BJ (cell line): ENCODE data around the gene MTURN. TPM values are rescaled to one million over a fixed set of nuclear protein-coding genes. Genes with fewer than 3 reads are reported as not detected.

Experiments
- CTCF ChIA-PET: fragments of 350-600 bp; formaldehyde crosslinking; extraction: SDS; loops from one replicate; lab custom pipeline; 2021; ENCODE audit warnings: antibody characterized with exemption, inconsistent platforms; lab: Yijun Ruan, JAX
- POLR2A ChIA-PET: fragments of 300-600 bp; sonication (Branson Sonifier 250); formaldehyde crosslinking; extraction: SDS; loops from one replicate; lab custom pipeline; 2021; ENCODE audit warnings: antibody characterized with exemption; lab: Charles Lee
- DNase-seq: peaks from one replicate; pipeline ENCODE4 v3.0.0-alpha.2; 2011; ENCODE audit warnings: low read depth
- H3K27me3 ChIP-seq: 2 replicates; pipeline ENCODE4 v1.6.0; 2011; ENCODE audit warnings: low read length; ENCODE audit not compliant: control insufficient read depth, insufficient read depth
- H3K36me3 ChIP-seq: 2 replicates; pipeline ENCODE4 v1.5.1; 2011; ENCODE audit warnings: low read length; ENCODE audit not compliant: control insufficient read depth, insufficient read depth
- H3K4me3 ChIP-seq: 2 replicates; pipeline ENCODE4 v1.5.1; 2011; ENCODE audit warnings: low read depth, mild to moderate bottlenecking, control low read depth, low read length
- CTCF ChIP-seq: IDR thresholded peaks from 2 replicates; pipeline ENCODE4 v1.5.1; 2011; ENCODE audit warnings: low read depth, mild to moderate bottlenecking, control low read depth, inconsistent platforms, low read length, moderate library complexity; ENCODE audit not compliant: insufficient read depth
- polyA plus RNA-seq: library from polyadenylated mRNA; depleted of rRNA; stranded (reverse); fragments of >200 nt; gene quantifications from 2 replicates; pipeline ENCODE4 v1.2.3, GENCODE V29; 2011

Gene MTURN
- polyA plus RNA-seq, 1 experiment: 7.0 TPM

GRCh38 chr7:30104157-30104556 is 30.6 kb upstream of the MTURN start:
- no peak for TF ChIP-seq CTCF
- POLR2A ChIA-PET: no interaction called here
- CTCF ChIA-PET: no interaction called here

GRCh38 chr7:30112103-30112713 is 22.6 kb upstream of the MTURN start:
- Histone ChIP-seq H3K4me3 (no peak overlapping the region), H3K27me3 (no peaks in the 10 kb centered on the region), H3K36me3 (no peaks in the 10 kb centered on the region)
- POLR2A ChIA-PET: no interaction called here
- TF ChIP-seq CTCF: no peak
- CTCF ChIA-PET: interaction anchor here (1.0 kb wide), 1 partner anchor 21 kb away, joined by 3 read pairs; no protein-coding TSS in a partner anchor
- DNase-seq: no peak

More at GRCh38 chr7:30104157-30104556, 30.6 kb upstream of the MTURN start:
- no peak for DNase-seq
- no peaks in the 10 kb centered on the region for H3K27me3 ChIP-seq
- no peaks in the 10 kb centered on the region for H3K36me3 ChIP-seq
- H3K4me3 ChIP-seq: no peak overlapping the region

- no peak overlapping the region for H3K4me3 ChIP-seq
- ChIA-PET CTCF (interaction anchor here (1.0 kb wide), 1 partner anchor 22 kb away, joined by 3 read pairs; no protein-coding TSS in a partner anchor), POLR2A (no interaction called here)
- no peaks in the 10 kb centered on the region for H3K36me3 ChIP-seq
- no peak for DNase-seq
- H3K27me3 ChIP-seq: no peaks in the 10 kb centered on the region
- no peak for TF ChIP-seq CTCF
These were observed 21.6 kb upstream of the MTURN start for GRCh38 chr7:30113144-30113543.

GRCh38 chr7:30114536-30115238 is 20.1 kb upstream of the MTURN start:
- no peak for DNase-seq
- no peak for TF ChIP-seq CTCF
- ChIA-PET CTCF (interaction anchor here (1.0 kb wide), 1 partner anchor 16 kb away, joined by 3 read pairs; no protein-coding TSS in a partner anchor), POLR2A (no interaction called here)
- no peaks in the 10 kb centered on the region for H3K27me3 ChIP-seq
- H3K4me3 ChIP-seq: no peak overlapping the region
- no peaks in the 10 kb centered on the region for H3K36me3 ChIP-seq

GRCh38 chr7:30115709-30116297 is 19.0 kb upstream of the MTURN start:
- no peak for DNase-seq
- CTCF ChIA-PET: no interaction called here
- no peak overlapping the region for H3K4me3 ChIP-seq

More at GRCh38 chr7:30115709-30116297, 19.0 kb upstream of the MTURN start:
- TF ChIP-seq CTCF: no peak
- H3K27me3 ChIP-seq: no peaks in the 10 kb centered on the region
- H3K36me3 ChIP-seq: no peaks in the 10 kb centered on the region
- POLR2A ChIA-PET: no interaction called here
